ENCODE measurements around the gene ELF5.

The ELF5 gene

DNA sequence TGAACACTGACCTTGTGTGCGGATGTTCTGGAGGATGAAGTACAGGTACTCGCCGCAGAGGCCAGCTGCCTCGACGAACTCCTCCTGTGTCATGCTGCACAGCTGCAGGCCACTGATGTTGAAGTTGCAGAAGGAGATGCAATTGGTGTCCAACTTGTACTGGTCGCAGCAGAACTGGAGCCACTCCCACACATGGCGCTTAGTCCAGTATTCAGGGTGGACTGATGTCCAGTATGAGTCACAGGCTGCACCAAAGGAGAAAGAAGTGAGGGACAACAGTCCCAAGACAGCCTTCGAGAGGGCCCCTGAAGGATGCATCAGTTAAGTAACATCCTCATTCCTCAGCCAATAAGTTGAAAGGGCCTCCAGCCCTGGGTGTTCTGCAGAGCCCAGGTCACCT is 20.1 kb downstream of the ELF5 start:
- no peak for DNase-seq (ENCODE audit: low spot score)

- DNase-seq (ENCODE audit: low spot score) = peak; percentile 75
Observed at GRCh38 chr11:34492806-34493414, 20.7 kb downstream of the ELF5 start.

- no peak for DNase-seq (ENCODE audit: low spot score)
Observed at GRCh38 chr11:34490304-34490703, 23.3 kb downstream of the ELF5 start.

GRCh38 chr11:34488855-34489557 is 24.6 kb downstream of the ELF5 start:
- DNase-seq (ENCODE audit: low spot score) = no peak

DNA sequence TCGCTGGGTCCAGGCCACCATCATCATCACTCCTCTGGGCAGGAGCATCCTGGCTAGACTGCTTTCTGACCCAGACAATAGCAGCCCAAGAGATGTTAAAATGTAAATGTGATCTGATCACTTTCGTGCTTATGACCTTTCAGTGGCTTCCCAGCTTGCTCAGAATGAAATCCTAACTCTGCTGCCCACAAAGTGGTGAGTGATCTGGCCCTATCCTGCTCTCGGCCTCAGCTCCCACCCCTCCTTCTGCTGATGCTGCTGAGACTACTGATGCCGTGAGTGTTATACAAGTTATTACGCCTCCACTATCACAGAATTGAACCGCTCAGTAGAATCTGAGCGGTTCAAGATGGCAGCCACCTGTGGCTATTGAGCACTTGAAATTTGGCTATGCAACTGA is 26.2 kb downstream of the ELF5 start:
- no peak for DNase-seq (ENCODE audit: low spot score)

GRCh38 chr11:34483106-34483874 is 30.3 kb downstream of the ELF5 start:
- no peak for DNase-seq (ENCODE audit: low spot score)

GRCh38 chr11:34481307-34481706 is 32.3 kb downstream of the ELF5 start:
- DNase-seq (ENCODE audit: low spot score) = no peak

- no peak for DNase-seq (ENCODE audit: low spot score)
Observed at GRCh38 chr11:34480314-34480713, 33.3 kb downstream of the ELF5 start.

DNA sequence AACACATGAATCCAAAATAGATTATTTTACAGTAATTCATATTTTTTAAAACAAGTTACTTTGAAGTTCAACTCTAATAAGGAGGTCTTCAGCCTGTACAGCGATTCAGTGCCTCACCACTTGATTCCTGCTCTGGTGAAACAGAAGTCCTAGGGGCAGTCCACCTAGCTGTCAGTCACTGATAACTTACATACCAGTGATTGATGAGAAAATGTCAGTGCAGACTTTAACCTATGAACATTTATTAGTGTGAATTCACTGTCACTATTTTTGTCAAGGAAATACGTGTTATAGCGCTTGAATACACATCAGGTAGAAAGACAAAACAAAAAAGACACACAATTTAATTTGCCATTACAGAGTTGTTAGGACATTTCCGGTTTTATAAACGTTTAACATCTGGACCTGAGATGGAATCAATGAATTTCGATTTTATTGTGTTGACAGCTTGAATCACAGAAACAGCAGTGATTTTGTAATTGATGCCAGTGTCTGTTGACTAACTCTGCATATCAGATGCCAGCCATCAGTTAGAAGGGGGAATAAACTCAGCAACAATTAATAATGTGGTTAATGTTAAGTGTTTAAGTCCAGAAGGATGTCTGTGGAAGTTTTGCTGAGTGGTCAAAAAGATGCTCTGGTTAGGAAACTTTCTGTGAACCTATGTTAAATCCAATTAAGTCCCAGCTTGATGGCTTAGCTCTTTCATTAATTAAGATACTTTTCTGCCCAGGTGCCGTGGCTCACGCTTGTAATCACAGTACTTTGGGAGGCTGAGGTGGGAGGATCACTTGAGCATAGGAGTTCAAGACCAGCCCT is 34.5 kb downstream of the ELF5 start:
- no peak for DNase-seq (ENCODE audit: low spot score)

- no peak for DNase-seq (ENCODE audit: low spot score)
Observed at GRCh38 chr11:34476849-34477248, 36.7 kb downstream of the ELF5 start.

GRCh38 chr11:34475656-34476055 is 37.9 kb downstream of the ELF5 start:
- DNase-seq (ENCODE audit: low spot score) = no peak

- no peak for DNase-seq (ENCODE audit: low spot score)
Observed at GRCh38 chr11:34473603-34474169, 39.9 kb downstream of the ELF5 start.

DNA sequence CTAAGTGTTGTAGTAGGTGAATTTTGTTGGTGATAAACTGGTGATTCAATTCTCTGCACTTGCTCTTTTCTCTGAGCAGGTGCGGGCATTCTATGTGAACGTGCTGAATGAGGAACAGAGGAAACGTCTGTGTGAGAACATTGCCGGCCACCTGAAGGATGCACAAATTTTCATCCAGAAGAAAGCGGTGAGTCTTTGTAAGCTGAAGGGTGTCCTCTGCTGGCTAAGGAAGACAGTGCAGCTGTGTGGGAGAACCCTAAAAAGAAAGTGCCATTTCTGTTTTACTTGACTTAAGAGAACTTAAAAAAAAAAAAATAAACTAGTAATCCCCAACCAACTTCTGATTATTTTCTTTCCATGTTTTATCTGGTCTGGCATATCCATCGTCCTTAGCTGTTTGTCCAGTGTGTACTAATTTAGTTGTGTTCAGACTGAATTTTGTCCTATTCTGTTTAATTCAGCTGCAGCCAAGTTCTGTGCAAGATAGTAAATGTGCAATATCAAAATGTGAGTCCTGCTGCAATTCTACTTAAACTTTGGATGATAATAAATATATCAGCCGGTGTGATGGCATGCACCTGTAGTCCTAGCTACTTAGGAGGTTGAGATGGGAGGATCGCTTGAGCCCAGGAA is 45.3 kb downstream of the ELF5 start:
- DNase-seq (ENCODE audit: low spot score) = peak; percentile 33

- no peak for DNase-seq (ENCODE audit: low spot score)
Observed at GRCh38 chr11:34466802-34467488, 46.6 kb downstream of the ELF5 start.

DNA sequence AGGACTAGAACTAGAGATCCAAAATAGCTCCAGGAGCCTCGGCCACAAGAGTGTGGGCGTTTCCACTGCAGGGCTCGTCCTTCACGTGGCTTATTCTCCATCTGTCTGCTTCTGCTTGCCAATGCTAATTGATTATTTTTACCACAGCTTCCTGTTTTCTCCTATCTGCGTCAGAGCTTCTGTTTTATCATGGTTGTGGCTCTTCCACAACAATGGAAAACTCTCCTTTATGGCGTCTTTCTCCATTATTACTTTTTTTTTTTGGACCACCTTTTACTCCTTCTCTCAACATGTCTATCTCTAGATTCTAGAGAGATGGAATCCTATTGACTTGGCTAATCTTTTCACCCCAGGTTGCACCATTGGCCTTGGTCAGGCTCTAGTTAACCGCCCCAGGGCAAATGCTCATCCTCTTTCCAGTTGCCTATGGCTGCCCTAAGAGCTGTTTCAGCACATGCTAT is 49.0 kb downstream of the ELF5 start:
- DNase-seq (ENCODE audit: low spot score) = no peak

- DNase-seq (ENCODE audit: low spot score) = no peak
Observed at GRCh38 chr11:34461215-34461614, 52.4 kb downstream of the ELF5 start.

GRCh38 chr11:34460278-34460677 is 53.3 kb downstream of the ELF5 start:
- DNase-seq (ENCODE audit: low spot score) = no peak

- no peak for DNase-seq (ENCODE audit: low spot score)
Observed at GRCh38 chr11:34459507-34460162, 54.0 kb downstream of the ELF5 start.

GRCh38 chr11:34458525-34458924 is 55.1 kb downstream of the ELF5 start:
- DNase-seq (ENCODE audit: low spot score) = no peak

DNA sequence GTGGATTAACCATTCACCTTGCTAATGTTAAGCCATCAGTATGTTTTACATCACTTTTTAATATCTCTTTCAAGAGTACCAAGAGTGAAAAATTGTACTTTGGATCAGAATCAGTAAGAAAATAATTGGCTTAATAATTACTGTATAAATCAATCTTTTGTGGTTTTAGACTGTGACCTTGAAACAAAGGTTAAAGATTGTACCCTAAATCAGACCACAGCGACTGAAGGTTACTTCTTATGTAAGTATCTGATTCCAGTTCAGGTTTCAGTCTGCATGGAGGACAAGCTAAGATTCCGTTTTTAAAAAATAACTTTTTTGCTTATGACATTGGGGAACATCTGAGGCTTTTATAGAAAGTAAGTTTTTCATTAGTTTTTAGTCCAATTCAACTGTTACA is 56.0 kb downstream of the ELF5 start:
- no peak for DNase-seq (ENCODE audit: low spot score)

All from AG20443 (cell line).